Osteocyte (in vitro differentiated cells): ENCODE results near the gene EHMT2. TPM values are rescaled to one million over a fixed set of nuclear protein-coding genes. Genes with fewer than 3 reads are reported as not detected.

ENCODE experiments used
- DNase-seq: peaks from one replicate; pipeline ENCODE4 v3.0.0; 2021; ENCODE audit warnings: mixed read lengths; ENCODE audit not compliant: unreplicated experiment; ENCODE audit errors: extremely low spot score
- H3K27ac Mint-ChIP-seq: one replicate; pipeline ENCODE4 v1.8.0; 2021; ENCODE audit warnings: mild to moderate bottlenecking, mixed read lengths; ENCODE audit not compliant: unreplicated experiment
- H3K27me3 Mint-ChIP-seq: one replicate; pipeline ENCODE4 v1.8.0; 2021; ENCODE audit warnings: mixed read lengths; ENCODE audit not compliant: unreplicated experiment
- H3K36me3 Mint-ChIP-seq: one replicate; pipeline ENCODE4 v1.8.0; 2021; ENCODE audit warnings: mixed read lengths; ENCODE audit not compliant: unreplicated experiment
- H3K4me1 Mint-ChIP-seq: one replicate; pipeline ENCODE4 v1.8.0; 2021; ENCODE audit warnings: mixed read lengths; ENCODE audit not compliant: unreplicated experiment
- H3K4me3 Mint-ChIP-seq: one replicate; pipeline ENCODE4 v1.8.0; 2021; ENCODE audit warnings: mild to moderate bottlenecking, moderate library complexity, mixed read lengths; ENCODE audit not compliant: unreplicated experiment
- H3K9me3 Mint-ChIP-seq: one replicate; pipeline ENCODE4 v1.8.0; 2021; ENCODE audit warnings: mixed read lengths; ENCODE audit not compliant: unreplicated experiment
- CTCF ChIP-seq: fragments of 200-600 bp; sonication (generic); IDR thresholded peaks from 2 replicates; pipeline ENCODE4 v1.5.0; 2021; ENCODE audit warnings: antibody characterized with exemption, mild to moderate bottlenecking, moderate library complexity
- total RNA-seq: library from RNA; stranded (reverse); gene quantifications from 2 replicates; pipeline ENCODE4 v1.2.1, GENCODE V29; 2021

Gene EHMT2
- total RNA-seq, 1 donor from 2014 or later, result 62.4 TPM

- Mint-ChIP-seq H3K4me3 (no peak within 1 kb of the TSS), H3K27me3 (peaks cover 6% of the 10 kb centered on the region), H3K9me3 (no peaks in the 10 kb centered on the region), H3K4me1 (no peaks in the 10 kb centered on the region), H3K36me3 (no peaks in the 10 kb centered on the region), H3K27ac (no peak within 1 kb of the TSS)
- no peak for DNase-seq
- TF ChIP-seq CTCF, result no peak
Observed at GRCh38 chr6:31927242-31927862, 29.9 kb upstream of the EHMT2 start, which contains the start of gene C2. Gene C2 (plus strand): TSS chr6:31927717. CDS start chr6:31927753, 36 bp downstream.

- H3K27ac Mint-ChIP-seq, result no peak overlapping the region
- no peaks in the 10 kb centered on the region for H3K36me3 Mint-ChIP-seq
- DNase-seq, result no peak
- H3K4me3 Mint-ChIP-seq, result no peak overlapping the region
- H3K9me3 Mint-ChIP-seq, result no peaks in the 10 kb centered on the region
- peak; percentile 16 for TF ChIP-seq CTCF
- H3K27me3 Mint-ChIP-seq, result peaks cover 5% of the 10 kb centered on the region
- peaks cover 7% of the 10 kb centered on the region for H3K4me1 Mint-ChIP-seq
Observed at GRCh38 chr6:31922942-31923341, 25.4 kb upstream of the EHMT2 start.

- Mint-ChIP-seq H3K36me3 (no peaks in the 10 kb centered on the region), H3K4me1 (peaks cover 7% of the 10 kb centered on the region), H3K4me3 (no peak overlapping the region), H3K27ac (no peak overlapping the region), H3K9me3 (no peaks in the 10 kb centered on the region), H3K27me3 (no peaks in the 10 kb centered on the region)
- no peak for DNase-seq
- TF ChIP-seq CTCF, result no peak
Observed at GRCh38 chr6:31920811-31921210, 23.3 kb upstream of the EHMT2 start.

GRCh38 chr6:31919624-31920303, 22.3 kb upstream of the EHMT2 start:
- Mint-ChIP-seq H3K9me3 (no peaks in the 10 kb centered on the region), H3K4me1 (peaks cover 7% of the 10 kb centered on the region), H3K36me3 (no peaks in the 10 kb centered on the region), H3K27me3 (no peaks in the 10 kb centered on the region), H3K27ac (no peak overlapping the region), H3K4me3 (no peak overlapping the region)
- TF ChIP-seq CTCF, result no peak
- no peak for DNase-seq

- Mint-ChIP-seq H3K36me3 (no peaks in the 10 kb centered on the region), H3K27ac (no peak overlapping the region), H3K9me3 (no peaks in the 10 kb centered on the region), H3K27me3 (no peaks in the 10 kb centered on the region), H3K4me1 (peaks cover 7% of the 10 kb centered on the region), H3K4me3 (no peak overlapping the region)
- no peak for DNase-seq
- TF ChIP-seq CTCF, result no peak
Observed at GRCh38 chr6:31918069-31918720, 20.7 kb upstream of the EHMT2 start.
